ENCODE results near the gene TBC1D7.

The TBC1D7 gene

GRCh38 chr6:13260831-13261230 is 67.5 kb downstream of the TBC1D7 start:
- no peak overlapping the region for H3K4me3 Mint-ChIP-seq
- no peak for DNase-seq (ENCODE audit: low spot score in 2 of 2)
- no peaks in the 10 kb centered on the region for H3K36me3 Mint-ChIP-seq
- H3K27ac Mint-ChIP-seq, result no peak overlapping the region
- H3K4me1 Mint-ChIP-seq, result no peaks in the 10 kb centered on the region
- H3K9me3 Mint-ChIP-seq, result peaks cover 7% of the 10 kb centered on the region
- ATAC-seq, result no peak

- peaks cover 7% of the 10 kb centered on the region for H3K9me3 Mint-ChIP-seq
- H3K27ac Mint-ChIP-seq, result no peak overlapping the region
Measured at GRCh38 chr6:13260101-13260598, 68.2 kb downstream of the TBC1D7 start.

GRCh38 chr6:13259393-13259792 is 68.9 kb downstream of the TBC1D7 start:
- DNase-seq (ENCODE audit: low spot score in 2 of 2) (no peak), ATAC-seq (no peak)
- H3K9me3 Mint-ChIP-seq, result peaks cover 7% of the 10 kb centered on the region
- no peak overlapping the region for H3K4me3 Mint-ChIP-seq
- H3K36me3 Mint-ChIP-seq, result no peaks in the 10 kb centered on the region
- H3K27ac Mint-ChIP-seq, result no peak overlapping the region
- no peaks in the 10 kb centered on the region for H3K4me1 Mint-ChIP-seq

More at GRCh38 chr6:13260101-13260598, 68.2 kb downstream of the TBC1D7 start:
- DNase-seq (ENCODE audit: low spot score in 2 of 2) (no peak), ATAC-seq (no peak)
- H3K4me1 Mint-ChIP-seq, result no peaks in the 10 kb centered on the region
- no peak overlapping the region for H3K4me3 Mint-ChIP-seq
- H3K36me3 Mint-ChIP-seq, result no peaks in the 10 kb centered on the region

GRCh38 chr6:13256266-13257001 is 71.9 kb downstream of the TBC1D7 start:
- H3K4me1 Mint-ChIP-seq, result no peaks in the 10 kb centered on the region

More at GRCh38 chr6:13256266-13257001, 71.9 kb downstream of the TBC1D7 start:
- Mint-ChIP-seq H3K9me3 (peaks cover 7% of the 10 kb centered on the region), H3K4me3 (no peak overlapping the region), H3K27ac (no peak overlapping the region), H3K36me3 (no peaks in the 10 kb centered on the region)
- DNase-seq (ENCODE audit: low spot score in 2 of 2) (no peak), ATAC-seq (no peak)
